ENCODE measurements around the gene TBC1D8. TPM values are rescaled to one million over a fixed set of nuclear protein-coding genes. Genes with fewer than 3 reads are reported as not detected.

Gene TBC1D8
- total and polyA plus RNA-seq, 2 of the 8 experiments (the other 6 are each of a cell fraction or from before 2014, with no cell fraction given): 20.8 to 21.8 TPM

DNA sequence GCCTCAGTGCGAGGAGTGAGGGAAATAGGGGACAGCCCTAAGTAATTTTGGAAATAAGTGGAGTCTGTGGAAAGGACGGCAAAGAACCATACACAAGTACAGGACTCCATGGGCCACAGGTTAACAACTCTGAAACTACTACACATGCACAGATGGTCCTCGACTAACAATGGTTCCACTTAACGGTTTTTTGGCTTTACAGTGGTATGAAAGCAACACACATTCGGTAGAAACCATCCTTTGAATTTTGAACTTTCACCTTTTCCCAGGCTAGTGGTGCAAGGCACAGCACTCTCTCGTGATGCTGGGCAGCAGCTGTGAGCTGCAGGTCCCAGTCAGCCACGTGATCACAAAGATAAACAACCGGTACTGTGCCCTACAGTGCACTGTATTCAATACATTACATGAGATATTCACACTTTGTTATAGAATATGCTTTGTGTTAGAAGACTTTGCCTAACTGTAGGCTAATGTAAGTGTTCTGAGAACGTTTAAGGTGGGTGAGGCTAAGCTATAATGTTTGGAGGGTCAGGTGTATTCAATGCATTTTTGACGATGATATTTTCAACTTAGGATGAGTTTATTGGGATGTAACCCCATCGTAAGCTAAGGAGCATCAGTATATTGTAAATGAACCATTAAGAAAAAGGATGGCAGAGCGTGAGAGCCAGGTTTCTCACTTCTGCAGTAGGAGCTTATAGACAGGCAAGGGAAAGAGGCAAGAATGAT lies 44.6 kb downstream of the TBC1D8 start (continued):
- TF ChIP-seq, protein P1, sequence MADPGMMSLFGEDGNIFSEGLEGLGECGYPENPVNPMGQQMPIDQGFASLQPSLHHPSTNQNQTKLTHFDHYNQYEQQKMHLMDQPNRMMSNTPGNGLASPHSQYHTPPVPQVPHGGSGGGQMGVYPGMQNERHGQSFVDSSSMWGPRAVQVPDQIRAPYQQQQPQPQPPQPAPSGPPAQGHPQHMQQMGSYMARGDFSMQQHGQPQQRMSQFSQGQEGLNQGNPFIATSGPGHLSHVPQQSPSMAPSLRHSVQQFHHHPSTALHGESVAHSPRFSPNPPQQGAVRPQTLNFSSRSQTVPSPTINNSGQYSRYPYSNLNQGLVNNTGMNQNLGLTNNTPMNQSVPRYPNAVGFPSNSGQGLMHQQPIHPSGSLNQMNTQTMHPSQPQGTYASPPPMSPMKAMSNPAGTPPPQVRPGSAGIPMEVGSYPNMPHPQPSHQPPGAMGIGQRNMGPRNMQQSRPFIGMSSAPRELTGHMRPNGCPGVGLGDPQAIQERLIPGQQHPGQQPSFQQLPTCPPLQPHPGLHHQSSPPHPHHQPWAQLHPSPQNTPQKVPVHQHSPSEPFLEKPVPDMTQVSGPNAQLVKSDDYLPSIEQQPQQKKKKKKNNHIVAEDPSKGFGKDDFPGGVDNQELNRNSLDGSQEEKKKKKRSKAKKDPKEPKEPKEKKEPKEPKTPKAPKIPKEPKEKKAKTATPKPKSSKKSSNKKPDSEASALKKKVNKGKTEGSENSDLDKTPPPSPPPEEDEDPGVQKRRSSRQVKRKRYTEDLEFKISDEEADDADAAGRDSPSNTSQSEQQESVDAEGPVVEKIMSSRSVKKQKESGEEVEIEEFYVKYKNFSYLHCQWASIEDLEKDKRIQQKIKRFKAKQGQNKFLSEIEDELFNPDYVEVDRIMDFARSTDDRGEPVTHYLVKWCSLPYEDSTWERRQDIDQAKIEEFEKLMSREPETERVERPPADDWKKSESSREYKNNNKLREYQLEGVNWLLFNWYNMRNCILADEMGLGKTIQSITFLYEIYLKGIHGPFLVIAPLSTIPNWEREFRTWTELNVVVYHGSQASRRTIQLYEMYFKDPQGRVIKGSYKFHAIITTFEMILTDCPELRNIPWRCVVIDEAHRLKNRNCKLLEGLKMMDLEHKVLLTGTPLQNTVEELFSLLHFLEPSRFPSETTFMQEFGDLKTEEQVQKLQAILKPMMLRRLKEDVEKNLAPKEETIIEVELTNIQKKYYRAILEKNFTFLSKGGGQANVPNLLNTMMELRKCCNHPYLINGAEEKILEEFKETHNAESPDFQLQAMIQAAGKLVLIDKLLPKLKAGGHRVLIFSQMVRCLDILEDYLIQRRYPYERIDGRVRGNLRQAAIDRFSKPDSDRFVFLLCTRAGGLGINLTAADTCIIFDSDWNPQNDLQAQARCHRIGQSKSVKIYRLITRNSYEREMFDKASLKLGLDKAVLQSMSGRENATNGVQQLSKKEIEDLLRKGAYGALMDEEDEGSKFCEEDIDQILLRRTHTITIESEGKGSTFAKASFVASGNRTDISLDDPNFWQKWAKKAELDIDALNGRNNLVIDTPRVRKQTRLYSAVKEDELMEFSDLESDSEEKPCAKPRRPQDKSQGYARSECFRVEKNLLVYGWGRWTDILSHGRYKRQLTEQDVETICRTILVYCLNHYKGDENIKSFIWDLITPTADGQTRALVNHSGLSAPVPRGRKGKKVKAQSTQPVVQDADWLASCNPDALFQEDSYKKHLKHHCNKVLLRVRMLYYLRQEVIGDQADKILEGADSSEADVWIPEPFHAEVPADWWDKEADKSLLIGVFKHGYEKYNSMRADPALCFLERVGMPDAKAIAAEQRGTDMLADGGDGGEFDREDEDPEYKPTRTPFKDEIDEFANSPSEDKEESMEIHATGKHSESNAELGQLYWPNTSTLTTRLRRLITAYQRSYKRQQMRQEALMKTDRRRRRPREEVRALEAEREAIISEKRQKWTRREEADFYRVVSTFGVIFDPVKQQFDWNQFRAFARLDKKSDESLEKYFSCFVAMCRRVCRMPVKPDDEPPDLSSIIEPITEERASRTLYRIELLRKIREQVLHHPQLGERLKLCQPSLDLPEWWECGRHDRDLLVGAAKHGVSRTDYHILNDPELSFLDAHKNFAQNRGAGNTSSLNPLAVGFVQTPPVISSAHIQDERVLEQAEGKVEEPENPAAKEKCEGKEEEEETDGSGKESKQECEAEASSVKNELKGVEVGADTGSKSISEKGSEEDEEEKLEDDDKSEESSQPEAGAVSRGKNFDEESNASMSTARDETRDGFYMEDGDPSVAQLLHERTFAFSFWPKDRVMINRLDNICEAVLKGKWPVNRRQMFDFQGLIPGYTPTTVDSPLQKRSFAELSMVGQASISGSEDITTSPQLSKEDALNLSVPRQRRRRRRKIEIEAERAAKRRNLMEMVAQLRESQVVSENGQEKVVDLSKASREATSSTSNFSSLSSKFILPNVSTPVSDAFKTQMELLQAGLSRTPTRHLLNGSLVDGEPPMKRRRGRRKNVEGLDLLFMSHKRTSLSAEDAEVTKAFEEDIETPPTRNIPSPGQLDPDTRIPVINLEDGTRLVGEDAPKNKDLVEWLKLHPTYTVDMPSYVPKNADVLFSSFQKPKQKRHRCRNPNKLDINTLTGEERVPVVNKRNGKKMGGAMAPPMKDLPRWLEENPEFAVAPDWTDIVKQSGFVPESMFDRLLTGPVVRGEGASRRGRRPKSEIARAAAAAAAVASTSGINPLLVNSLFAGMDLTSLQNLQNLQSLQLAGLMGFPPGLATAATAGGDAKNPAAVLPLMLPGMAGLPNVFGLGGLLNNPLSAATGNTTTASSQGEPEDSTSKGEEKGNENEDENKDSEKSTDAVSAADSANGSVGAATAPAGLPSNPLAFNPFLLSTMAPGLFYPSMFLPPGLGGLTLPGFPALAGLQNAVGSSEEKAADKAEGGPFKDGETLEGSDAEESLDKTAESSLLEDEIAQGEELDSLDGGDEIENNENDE (IDR thresholded peaks at IDR 0.05; ENCODE audit: insufficient replicate concordance, low read length): no peak
- TF ChIP-seq BACH1 (IDR thresholded peaks at IDR 0.05; ENCODE audit: low read length) (no peak), JUND (IDR thresholded peaks at IDR 0.05; ENCODE audit: low read length) (no peak), EGR1 (IDR thresholded peaks at IDR 0.05; ENCODE audit: borderline replicate concordance, low read depth, low read length) (no peak), TEAD4 (IDR thresholded peaks at IDR 0.05; ENCODE audit: low read depth, low read length) (no peak), HDAC6 (IDR thresholded peaks at IDR 0.05; ENCODE audit: low read depth, low read length) (no peak), CTBP2 (IDR thresholded peaks at IDR 0.05; ENCODE audit: borderline replicate concordance, insufficient read depth, insufficient read length, low read length) (no peak)
- TF ChIP-seq, protein P2, sequence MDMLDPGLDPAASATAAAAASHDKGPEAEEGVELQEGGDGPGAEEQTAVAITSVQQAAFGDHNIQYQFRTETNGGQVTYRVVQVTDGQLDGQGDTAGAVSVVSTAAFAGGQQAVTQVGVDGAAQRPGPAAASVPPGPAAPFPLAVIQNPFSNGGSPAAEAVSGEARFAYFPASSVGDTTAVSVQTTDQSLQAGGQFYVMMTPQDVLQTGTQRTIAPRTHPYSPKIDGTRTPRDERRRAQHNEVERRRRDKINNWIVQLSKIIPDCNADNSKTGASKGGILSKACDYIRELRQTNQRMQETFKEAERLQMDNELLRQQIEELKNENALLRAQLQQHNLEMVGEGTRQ (IDR thresholded peaks at IDR 0.05; ENCODE audit: low read length): no peak; the same call in 1 of the 2 replicates
- TF ChIP-seq, protein P3, sequence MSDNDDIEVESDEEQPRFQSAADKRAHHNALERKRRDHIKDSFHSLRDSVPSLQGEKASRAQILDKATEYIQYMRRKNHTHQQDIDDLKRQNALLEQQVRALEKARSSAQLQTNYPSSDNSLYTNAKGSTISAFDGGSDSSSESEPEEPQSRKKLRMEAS (IDR thresholded peaks at IDR 0.05): no peak
